ENCODE results near the gene ROBO3. TPM values are rescaled to one million over a fixed set of nuclear protein-coding genes. Genes with fewer than 3 reads are reported as not detected.
A peak's percentile ranks its signal among the peaks of the same experiment; 100 is the strongest.

The ROBO3 gene
- total RNA-seq, 1 donor from 2014 or later: 11.3 TPM

DNA sequence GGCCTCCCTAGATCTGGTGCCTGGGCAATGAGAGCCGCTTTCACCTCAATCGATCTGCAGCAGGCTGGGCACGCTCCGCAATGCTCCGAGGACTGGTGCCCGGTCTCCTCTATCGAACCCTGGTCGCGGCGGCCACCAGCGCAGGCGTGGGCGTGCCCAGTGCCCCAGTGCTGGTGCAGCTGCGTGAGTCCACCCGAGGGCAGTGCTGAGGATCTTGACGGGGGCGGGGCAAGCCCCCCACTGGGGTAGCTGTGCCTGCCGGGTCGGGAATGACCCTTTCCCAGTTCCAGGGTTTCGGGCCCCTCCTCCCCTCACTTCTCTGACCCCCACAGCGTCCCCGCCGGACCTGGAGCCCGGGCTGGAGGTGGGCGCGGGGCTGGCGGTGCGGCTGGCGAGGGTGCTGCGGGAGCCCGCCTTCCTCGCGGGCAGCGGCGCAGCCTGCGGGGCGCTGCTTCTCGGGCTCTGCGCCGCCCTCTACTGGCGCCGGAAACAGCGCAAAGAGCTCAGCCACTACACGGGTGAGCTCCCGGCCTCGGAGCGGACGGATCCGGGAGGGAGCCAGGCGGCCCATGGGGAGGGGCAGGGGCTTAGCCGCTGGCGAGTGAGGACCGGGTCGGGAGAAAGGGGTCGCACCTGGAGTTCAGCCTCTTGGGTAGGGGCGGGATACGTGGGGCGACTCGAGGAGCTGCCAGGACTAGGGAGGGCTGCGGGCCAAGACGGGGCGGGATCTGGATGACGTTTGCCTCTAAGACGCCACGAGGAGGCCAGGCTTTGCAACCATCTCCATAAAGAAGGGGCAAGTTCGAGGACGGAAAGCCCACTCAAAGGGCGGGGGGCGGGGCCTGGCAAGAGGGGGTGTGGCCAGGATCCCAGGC is 10.9 kb downstream of the ROBO3 start:
- H3K4me3 ChIP-seq: peak overlapping the region; percentile 65
- peaks cover 24% of the 10 kb centered on the region for H3K27me3 ChIP-seq (ENCODE audit: low read depth)
- DNase-seq (peak; percentile 89), ATAC-seq (peak; percentile 93 to 95)
- TF ChIP-seq, protein P1, sequence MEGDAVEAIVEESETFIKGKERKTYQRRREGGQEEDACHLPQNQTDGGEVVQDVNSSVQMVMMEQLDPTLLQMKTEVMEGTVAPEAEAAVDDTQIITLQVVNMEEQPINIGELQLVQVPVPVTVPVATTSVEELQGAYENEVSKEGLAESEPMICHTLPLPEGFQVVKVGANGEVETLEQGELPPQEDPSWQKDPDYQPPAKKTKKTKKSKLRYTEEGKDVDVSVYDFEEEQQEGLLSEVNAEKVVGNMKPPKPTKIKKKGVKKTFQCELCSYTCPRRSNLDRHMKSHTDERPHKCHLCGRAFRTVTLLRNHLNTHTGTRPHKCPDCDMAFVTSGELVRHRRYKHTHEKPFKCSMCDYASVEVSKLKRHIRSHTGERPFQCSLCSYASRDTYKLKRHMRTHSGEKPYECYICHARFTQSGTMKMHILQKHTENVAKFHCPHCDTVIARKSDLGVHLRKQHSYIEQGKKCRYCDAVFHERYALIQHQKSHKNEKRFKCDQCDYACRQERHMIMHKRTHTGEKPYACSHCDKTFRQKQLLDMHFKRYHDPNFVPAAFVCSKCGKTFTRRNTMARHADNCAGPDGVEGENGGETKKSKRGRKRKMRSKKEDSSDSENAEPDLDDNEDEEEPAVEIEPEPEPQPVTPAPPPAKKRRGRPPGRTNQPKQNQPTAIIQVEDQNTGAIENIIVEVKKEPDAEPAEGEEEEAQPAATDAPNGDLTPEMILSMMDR (IDR thresholded peaks at IDR 0.05): peak; percentile 84
- peak overlapping the region; percentile 92 for H3K27ac ChIP-seq
- H3K4me1 ChIP-seq: peaks cover 13% of the 10 kb centered on the region
- intact Hi-C loops (cut with DNase I): no loop called here
- H3K36me3 ChIP-seq: no peaks in the 10 kb centered on the region
- no peaks in the 10 kb centered on the region for H3K9me3 ChIP-seq

GRCh38 chr11:124876818-124877630 is 11.8 kb downstream of the ROBO3 start:
- intact Hi-C loops (cut with DNase I): no loop called here
- ATAC-seq: peak in 1 of 2 donors; percentile 5
- no peaks in the 10 kb centered on the region for H3K9me3 ChIP-seq
- peaks cover 20% of the 10 kb centered on the region for H3K27me3 ChIP-seq (ENCODE audit: low read depth)
- H3K27ac ChIP-seq: peak overlapping the region; percentile 92
- peak overlapping the region; percentile 65 for H3K4me3 ChIP-seq
- DNase-seq: no peak
- TF ChIP-seq, protein P1 (IDR thresholded peaks at IDR 0.05): no peak
- peaks cover 16% of the 10 kb centered on the region for H3K4me1 ChIP-seq
- H3K36me3 ChIP-seq: no peaks in the 10 kb centered on the region

DNA sequence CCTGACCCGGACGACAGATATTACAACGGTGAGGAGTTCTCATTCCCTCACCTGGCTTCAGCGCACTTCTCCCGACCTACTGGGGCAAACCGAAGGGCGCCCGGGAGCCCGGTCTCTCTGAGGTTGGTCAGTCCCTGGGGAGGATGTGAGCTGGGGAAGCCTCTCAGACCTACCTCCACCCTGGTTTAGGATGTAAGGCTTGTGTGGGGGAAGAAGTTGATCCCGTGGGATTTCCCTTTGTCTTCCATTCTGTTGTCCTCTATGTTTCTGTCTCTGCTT is 12.3 kb downstream of the ROBO3 start:
- no peaks in the 10 kb centered on the region for H3K9me3 ChIP-seq
- peak overlapping the region; percentile 65 for H3K4me3 ChIP-seq
- ATAC-seq (no peak), DNase-seq (no peak)
- no peaks in the 10 kb centered on the region for H3K36me3 ChIP-seq
- TF ChIP-seq, protein P1 (IDR thresholded peaks at IDR 0.05): no peak
- peaks cover 22% of the 10 kb centered on the region for H3K4me1 ChIP-seq
- intact Hi-C loops (cut with DNase I): no loop called here
- peak overlapping the region; percentile 92 for H3K27ac ChIP-seq
- peaks cover 15% of the 10 kb centered on the region for H3K27me3 ChIP-seq (ENCODE audit: low read depth)

DNA sequence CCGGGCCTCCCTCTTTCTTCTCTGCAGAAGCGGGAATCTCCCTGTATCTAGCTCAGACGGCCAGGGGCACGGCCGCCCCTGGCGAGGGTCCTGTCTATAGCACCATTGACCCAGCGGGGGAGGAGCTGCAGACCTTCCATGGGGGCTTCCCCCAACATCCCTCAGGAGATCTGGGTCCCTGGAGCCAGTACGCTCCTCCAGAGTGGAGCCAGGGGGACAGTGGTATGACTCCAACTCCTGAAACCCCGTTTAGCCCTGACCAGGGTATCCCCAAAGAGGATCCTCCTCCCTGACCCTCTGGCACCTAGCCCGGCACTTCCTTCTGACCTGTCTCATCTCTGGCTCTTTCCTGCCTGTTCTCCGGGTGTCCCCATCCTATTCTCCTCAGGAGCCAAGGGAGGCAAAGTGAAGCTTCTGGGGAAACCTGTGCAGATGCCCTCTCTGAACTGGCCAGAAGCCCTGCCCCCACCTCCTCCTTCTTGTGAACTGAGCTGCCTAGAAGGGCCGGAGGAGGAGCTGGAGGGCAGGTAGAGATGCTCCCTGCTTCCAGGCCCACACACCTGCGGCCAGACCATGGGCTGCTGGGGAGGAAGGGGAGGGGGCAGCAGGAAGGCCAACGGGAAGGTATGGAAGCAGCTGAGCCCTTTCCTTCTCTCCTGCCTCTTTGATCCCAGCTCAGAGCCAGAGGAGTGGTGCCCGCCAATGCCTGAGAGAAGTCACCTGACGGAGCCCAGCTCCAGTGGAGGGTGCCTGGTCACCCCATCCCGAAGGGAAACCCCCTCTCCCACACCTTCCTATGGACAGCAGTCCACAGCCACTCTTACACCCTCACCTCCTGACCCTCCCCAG is 12.9 kb downstream of the ROBO3 start:
- DNase-seq: no peak
- Histone ChIP-seq H3K27ac (no peak overlapping the region), H3K4me3 (no peak overlapping the region)

More for the DNA sequence above, 12.9 kb downstream of the ROBO3 start:
- TF ChIP-seq, protein P1 (IDR thresholded peaks at IDR 0.05): no peak
- intact Hi-C loops (cut with DNase I): no loop called here
- Histone ChIP-seq H3K9me3 (no peaks in the 10 kb centered on the region), H3K4me1 (peaks cover 28% of the 10 kb centered on the region), H3K36me3 (no peaks in the 10 kb centered on the region), H3K27me3 (ENCODE audit: low read depth) (peaks cover 9% of the 10 kb centered on the region)
- ATAC-seq: no peak

Data from lower lobe of right lung (tissue), 2 donors.